Cerebellar cortex (tissue), 1 donor: ENCODE results near the gene MUL1.
A peak's percentile ranks its signal among the peaks of the same experiment; 100 is the strongest.
"Not testable (repeated sequence)": the region's sequence is repeated elsewhere in the genome, so short reads cannot be mapped to it uniquely, and the experiment has no call there.

ENCODE experiments used
- DNase-seq: peaks from one replicate; pipeline ENCODE4 v3.0.0-alpha.2; 2015; ENCODE audit warnings: low spot score

MUL1 gene

GRCh38 chr1:20511518-20512428, 3.8 kb upstream of the MUL1 start:
- DNase-seq, result no peak

- DNase-seq, result no peak
Observed at GRCh38 chr1:20508411-20508771, 440 bp upstream of the MUL1 start.

GRCh38 chr1:20507248-20507563, 745 bp downstream of the MUL1 start:
- no peak for DNase-seq

GRCh38 chr1:20505488-20505887, 2.5 kb downstream of the MUL1 start:
- DNase-seq, result no peak

- DNase-seq, result no peak
Observed at GRCh38 chr1:20500716-20501115, 7.2 kb downstream of the MUL1 start.

- DNase-seq, result no peak
Observed at GRCh38 chr1:20499718-20500117, 8.2 kb downstream of the MUL1 start.

GRCh38 chr1:20499105-20499504, 8.8 kb downstream of the MUL1 start:
- DNase-seq, result no peak

GRCh38 chr1:20498116-20498515, 9.8 kb downstream of the MUL1 start:
- no peak for DNase-seq

GRCh38 chr1:20497506-20497905, 10.4 kb downstream of the MUL1 start:
- DNase-seq, result no peak

GRCh38 chr1:20496725-20497383, 11.1 kb downstream of the MUL1 start:
- not testable (repeated sequence) for DNase-seq

GRCh38 chr1:20496241-20496661, 11.7 kb downstream of the MUL1 start:
- DNase-seq, result no peak

GRCh38 chr1:20495661-20496060, 12.3 kb downstream of the MUL1 start:
- DNase-seq, result no peak

- no peak for DNase-seq
Observed at GRCh38 chr1:20494609-20495311, 13.2 kb downstream of the MUL1 start.

GRCh38 chr1:20493839-20494608, 13.9 kb downstream of the MUL1 start:
- DNase-seq, result peak; percentile 93

GRCh38 chr1:20493309-20493708, 14.6 kb downstream of the MUL1 start:
- DNase-seq, result no peak

GRCh38 chr1:20492751-20493150, 15.2 kb downstream of the MUL1 start:
- no peak for DNase-seq

- DNase-seq, result no peak
Observed at GRCh38 chr1:20491866-20492265, 16.1 kb downstream of the MUL1 start.

GRCh38 chr1:20491178-20491577, 16.8 kb downstream of the MUL1 start:
- no peak for DNase-seq

GRCh38 chr1:20487236-20487590, 20.7 kb downstream of the MUL1 start:
- DNase-seq, result no peak

GRCh38 chr1:20486457-20487235, 21.3 kb downstream of the MUL1 start:
- peak; percentile 46 for DNase-seq
